SK-N-MC (cell line): ENCODE data around the gene NKD1.

Experiments
- DNase-seq: peaks from one replicate; pipeline ENCODE4 v3.0.0-alpha.2; 2011; ENCODE audit warnings: low read depth, low spot score
- H3K27ac ChIP-seq: fragments of 200-600 bp; sonication (generic); 2 replicates; pipeline ENCODE4 v1.5.1; 2016; ENCODE audit warnings: mixed run types
- H3K36me3 ChIP-seq: fragments of 200-600 bp; sonication (generic); 2 replicates; pipeline ENCODE4 v1.6.1; 2017; ENCODE audit warnings: antibody characterized with exemption, low read length, mixed read lengths; ENCODE audit not compliant: insufficient read depth
- H3K4me3 ChIP-seq: fragments of 200-600 bp; sonication (generic); 2 replicates; pipeline ENCODE4 v1.5.1; 2016
- H3K9ac ChIP-seq: fragments of 200-600 bp; sonication (generic); 2 replicates; pipeline ENCODE4 v1.8.0; 2017; ENCODE audit warnings: mixed run types, mixed read lengths; ENCODE audit not compliant: insufficient read length
- H3K9me3 ChIP-seq: fragments of 200-600 bp; sonication (generic); 2 replicates; pipeline ENCODE4 v1.6.1; 2017; ENCODE audit warnings: low read depth, mild to moderate bottlenecking, antibody characterized with exemption, low read length, moderate library complexity, mixed read lengths
- EZH2 ChIP-seq: fragments of 200-600 bp; sonication (generic); IDR thresholded peaks from one replicate; pipeline ENCODE4 v1.6.1; 2017; ENCODE audit warnings: antibody characterized with exemption
- FOXP2 ChIP-seq: optimal IDR thresholded peaks from 2 replicates; pipeline ENCODE3; 2011; ENCODE audit warnings: mild to moderate bottlenecking, moderate library complexity; ENCODE audit not compliant: insufficient read depth; ENCODE audit errors: extremely low read length, control extremely low read depth
- POLR2AphosphoS5 ChIP-seq: IDR thresholded peaks from 2 replicates; pipeline ENCODE4 v1.6.1; 2012; ENCODE audit warnings: mild to moderate bottlenecking, low read depth, low read length, borderline replicate concordance

Gene NKD1

DNA sequence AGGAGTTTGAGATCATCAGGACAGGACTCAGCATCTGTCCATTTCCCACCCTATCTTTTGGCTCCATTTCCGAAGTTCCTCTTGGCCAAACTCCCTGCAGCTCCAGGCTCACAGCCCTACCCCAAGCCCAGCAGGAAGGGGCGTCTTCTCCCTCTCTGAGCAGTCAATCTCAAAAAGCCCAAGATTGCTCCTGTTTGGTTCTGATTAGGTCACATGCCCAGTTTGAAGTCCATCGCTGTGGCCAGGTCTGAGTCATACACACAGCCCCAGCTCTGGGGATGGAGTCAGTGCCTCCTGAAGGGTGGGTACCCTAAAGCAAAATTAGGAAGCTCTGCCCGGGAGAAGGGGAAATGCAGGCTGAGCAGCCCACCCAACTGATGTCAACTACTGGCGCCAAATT lies 109.0 kb downstream of the NKD1 start:
- Histone ChIP-seq H3K36me3 (no peaks in the 10 kb centered on the region), H3K27ac (no peak overlapping the region), H3K9ac (no peak overlapping the region), H3K9me3 (no peaks in the 10 kb centered on the region), H3K4me3 (no peak overlapping the region)
- no peak for DNase-seq
- TF ChIP-seq FOXP2 (no peak), POLR2AphosphoS5 (no peak)

DNA sequence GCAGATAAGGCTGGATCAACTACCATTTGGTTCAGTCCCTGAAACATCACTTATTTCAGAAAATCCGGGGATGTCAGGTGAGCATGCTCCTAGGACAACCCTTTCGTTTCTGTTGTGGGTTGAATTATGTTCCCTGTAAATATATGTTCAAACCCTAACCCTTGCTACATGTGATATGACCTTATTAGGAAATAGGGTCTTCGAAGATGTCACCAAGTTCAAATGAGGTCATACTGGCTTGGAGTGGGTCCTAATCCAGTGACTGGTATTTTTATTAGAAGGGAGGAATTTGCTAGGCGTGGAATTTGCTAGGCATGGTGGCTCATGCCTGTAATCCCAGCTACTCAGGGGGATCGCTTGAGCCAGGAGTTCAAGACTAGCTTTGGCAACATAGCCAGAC lies 111.6 kb downstream of the NKD1 start:
- no peak for DNase-seq

DNA sequence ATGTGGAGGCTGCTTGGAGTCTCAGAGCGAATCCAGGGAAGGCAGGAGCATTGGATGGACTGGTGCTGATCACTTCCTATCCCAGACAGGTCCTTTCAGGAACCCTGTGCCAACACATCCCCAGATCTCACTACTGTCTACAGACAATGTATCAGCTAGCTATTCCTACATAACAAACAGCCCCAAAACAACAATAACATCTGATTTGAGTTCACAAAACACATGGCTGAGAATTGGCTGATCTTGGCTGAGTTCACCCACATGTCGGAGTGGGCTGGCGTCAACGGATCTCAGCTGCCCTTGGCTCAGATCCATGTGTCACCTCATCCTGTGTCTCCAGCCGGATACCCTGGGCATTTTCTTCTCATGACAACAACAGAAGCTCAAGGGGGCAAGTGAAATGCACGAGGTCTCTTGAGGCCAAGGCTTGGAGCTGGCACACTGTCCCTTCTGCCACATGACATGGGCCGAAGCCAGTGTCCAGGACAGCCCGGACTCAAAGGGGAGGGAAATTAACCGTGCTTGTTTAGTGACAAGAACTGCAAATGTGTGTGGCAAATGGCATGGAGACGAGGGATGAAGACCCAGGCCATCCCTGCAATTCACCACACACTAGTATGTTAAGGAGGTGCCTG lies 114.2 kb downstream of the NKD1 start:
- no peak overlapping the region for H3K4me3 ChIP-seq
- DNase-seq, result no peak
- no peak overlapping the region for H3K27ac ChIP-seq
- no peak overlapping the region for H3K9ac ChIP-seq
- H3K9me3 ChIP-seq, result no peaks in the 10 kb centered on the region
- H3K36me3 ChIP-seq, result no peaks in the 10 kb centered on the region
- no peak for TF ChIP-seq POLR2AphosphoS5
- TF ChIP-seq EZH2, result no peak
- TF ChIP-seq FOXP2, result no peak

More for the DNA sequence above, 111.6 kb downstream of the NKD1 start:
- Histone ChIP-seq H3K9me3 (no peaks in the 10 kb centered on the region), H3K4me3 (no peak overlapping the region), H3K27ac (no peak overlapping the region), H3K36me3 (no peaks in the 10 kb centered on the region), H3K9ac (no peak overlapping the region)
- no peak for TF ChIP-seq EZH2

GRCh38 chr16:50664270-50664669 lies 116.1 kb downstream of the NKD1 start:
- no peaks in the 10 kb centered on the region for H3K36me3 ChIP-seq
- H3K27ac ChIP-seq, result no peak overlapping the region
- no peak overlapping the region for H3K9ac ChIP-seq
- no peaks in the 10 kb centered on the region for H3K9me3 ChIP-seq
- DNase-seq, result no peak
- no peak overlapping the region for H3K4me3 ChIP-seq
- TF ChIP-seq EZH2 (no peak), FOXP2 (no peak), POLR2AphosphoS5 (no peak)

GRCh38 chr16:50665128-50665878 lies 117.1 kb downstream of the NKD1 start:
- DNase-seq, result no peak
- peak overlapping the region; percentile 49; the same call in 1 of the 2 replicates for H3K4me3 ChIP-seq
- H3K9ac ChIP-seq, result no peak overlapping the region
- H3K27ac ChIP-seq, result no peak overlapping the region
- TF ChIP-seq EZH2 (no peak), POLR2AphosphoS5 (no peak), FOXP2 (no peak)
- H3K9me3 ChIP-seq, result no peaks in the 10 kb centered on the region
- H3K36me3 ChIP-seq, result no peaks in the 10 kb centered on the region

DNA sequence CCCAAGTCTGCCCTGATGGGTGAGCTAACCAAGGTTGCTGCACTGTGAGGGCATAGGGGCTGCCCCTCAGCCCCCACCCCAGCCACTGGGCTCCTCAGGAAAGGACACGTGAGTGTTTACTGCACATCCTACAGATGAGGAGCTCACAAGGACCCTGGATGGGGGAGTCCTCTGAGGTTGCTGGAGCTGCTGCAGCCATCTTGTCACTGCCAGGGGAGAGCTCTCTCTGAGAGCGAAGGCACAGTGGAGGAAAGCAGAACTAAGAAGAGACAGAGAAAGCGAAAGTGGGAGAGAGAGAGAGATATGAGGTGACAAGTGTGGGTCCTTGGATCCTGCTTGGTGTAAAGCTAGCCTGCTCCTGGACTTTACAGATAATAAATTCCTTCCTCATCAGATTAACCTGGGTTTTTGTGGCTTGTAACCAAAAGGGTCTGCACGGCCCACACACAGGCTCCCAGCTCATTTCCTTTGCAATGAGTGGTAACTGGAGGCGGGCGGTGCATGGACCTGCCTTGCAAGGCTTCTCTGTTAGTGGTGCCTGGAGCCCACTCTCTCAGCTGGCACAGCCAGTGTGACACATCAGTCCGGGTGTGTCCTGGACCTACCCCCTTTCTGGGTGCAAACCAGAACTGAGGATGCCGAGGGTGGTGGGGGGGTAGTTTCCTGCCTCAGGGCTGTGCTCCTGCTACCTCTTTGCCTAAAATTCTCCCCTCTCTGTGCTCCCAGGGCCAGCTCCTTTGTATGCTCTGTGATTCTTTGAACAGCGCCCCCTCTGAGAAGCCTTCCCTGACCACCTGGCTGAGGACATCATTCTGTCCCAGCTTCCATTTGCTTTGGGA lies 118.7 kb downstream of the NKD1 start:
- no peak for DNase-seq
- Histone ChIP-seq H3K4me3 (no peak overlapping the region), H3K36me3 (no peaks in the 10 kb centered on the region), H3K9me3 (no peaks in the 10 kb centered on the region), H3K9ac (no peak overlapping the region), H3K27ac (no peak overlapping the region)
- TF ChIP-seq POLR2AphosphoS5, result no peak
- TF ChIP-seq EZH2, result no peak
- no peak for TF ChIP-seq FOXP2

GRCh38 chr16:50667497-50668367 lies 119.5 kb downstream of the NKD1 start:
- no peaks in the 10 kb centered on the region for H3K36me3 ChIP-seq
- DNase-seq, result no peak
- H3K27ac ChIP-seq, result no peak overlapping the region
- TF ChIP-seq FOXP2, result no peak
- no peak for TF ChIP-seq EZH2
- TF ChIP-seq POLR2AphosphoS5, result no peak
- no peak overlapping the region for H3K9ac ChIP-seq
- no peaks in the 10 kb centered on the region for H3K9me3 ChIP-seq
- no peak overlapping the region for H3K4me3 ChIP-seq

DNA sequence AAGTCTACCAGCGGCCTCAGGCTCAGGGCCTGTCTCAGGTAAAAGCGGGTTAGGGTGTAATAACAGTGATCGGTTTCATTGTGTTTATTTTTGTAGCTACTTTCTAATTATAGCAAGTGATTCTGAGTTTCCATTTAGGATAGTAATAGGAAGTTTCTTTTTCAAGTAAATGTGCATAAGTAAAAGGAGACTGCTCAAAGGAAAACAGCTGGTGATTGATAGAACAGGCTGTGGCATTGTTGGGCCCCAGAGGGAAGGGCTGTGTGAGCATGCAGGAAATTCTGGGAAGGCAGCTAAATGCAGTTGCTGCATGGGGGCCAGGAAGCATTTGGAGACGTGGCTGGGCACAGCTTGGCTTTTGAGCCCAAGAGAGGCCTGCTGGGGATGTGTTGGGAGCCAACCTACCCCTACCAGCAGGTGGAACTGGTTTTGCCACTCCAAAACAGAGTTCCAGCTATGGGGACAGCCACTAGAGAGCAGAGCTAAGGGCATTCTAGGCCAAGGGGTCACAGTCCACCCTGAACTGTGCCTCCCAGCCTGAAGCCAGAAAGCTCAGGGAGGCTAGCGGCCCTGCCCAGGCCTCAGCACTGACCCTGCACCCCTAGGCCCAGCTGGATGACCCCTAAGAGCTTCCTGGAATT lies 120.3 kb downstream of the NKD1 start:
- H3K36me3 ChIP-seq, result no peaks in the 10 kb centered on the region
- no peak for DNase-seq
- no peak overlapping the region for H3K4me3 ChIP-seq
- TF ChIP-seq EZH2, result no peak
- no peak for TF ChIP-seq FOXP2
- TF ChIP-seq POLR2AphosphoS5, result no peak
- H3K9me3 ChIP-seq, result no peaks in the 10 kb centered on the region
- no peak overlapping the region for H3K9ac ChIP-seq
- H3K27ac ChIP-seq, result no peak overlapping the region
